AG08395 (cell line): ENCODE measurements around the gene CD44.
"Not testable (repeated sequence)": the region's sequence is repeated elsewhere in the genome, so short reads cannot be mapped to it uniquely, and the experiment has no call there.

ENCODE experiments used
- DNase-seq: peaks from one replicate; pipeline ENCODE4 v3.0.0; 2012; ENCODE audit warnings: mixed read lengths, low spot score

The CD44 gene

GRCh38 chr11:35138943-35139721, at the start of gene CD44:
TSS of gene CD44 (plus strand) at chr11:35139171. CDS start at chr11:35139304, 133 bp downstream.
- peak; percentile 93 for DNase-seq

- no peak for DNase-seq
These were observed 49.3 kb upstream of the CD44 start for GRCh38 chr11:35089666-35090065.

- DNase-seq: no peak
These were observed 48.8 kb upstream of the CD44 start for GRCh38 chr11:35090125-35090524.

- DNase-seq: not testable (repeated sequence)
These were observed 48.0 kb upstream of the CD44 start for GRCh38 chr11:35090991-35091390.

GRCh38 chr11:35096723-35097122, 42.2 kb upstream of the CD44 start:
- DNase-seq: no peak

- no peak for DNase-seq
These were observed 41.0 kb upstream of the CD44 start for GRCh38 chr11:35097814-35098455.

GRCh38 chr11:35098855-35099254, 40.1 kb upstream of the CD44 start:
- no peak for DNase-seq

GRCh38 chr11:35099278-35100012, 39.5 kb upstream of the CD44 start:
- DNase-seq: peak; percentile 71

- DNase-seq: peak; percentile 86
These were observed 39.0 kb upstream of the CD44 start for GRCh38 chr11:35100013-35100383.

GRCh38 chr11:35101223-35101622, 37.7 kb upstream of the CD44 start:
- no peak for DNase-seq

GRCh38 chr11:35102267-35102666, 36.7 kb upstream of the CD44 start:
- DNase-seq: no peak

- no peak for DNase-seq
These were observed 35.4 kb upstream of the CD44 start for GRCh38 chr11:35103366-35104208.

- DNase-seq: no peak
These were observed 34.3 kb upstream of the CD44 start for GRCh38 chr11:35104655-35105054.

GRCh38 chr11:35105319-35106079, 33.5 kb upstream of the CD44 start:
- no peak for DNase-seq

GRCh38 chr11:35106595-35106994, 32.4 kb upstream of the CD44 start:
- DNase-seq: no peak

- no peak for DNase-seq
These were observed 31.1 kb upstream of the CD44 start for GRCh38 chr11:35107861-35108260.

GRCh38 chr11:35108336-35108735, 30.6 kb upstream of the CD44 start:
- not testable (repeated sequence) for DNase-seq

GRCh38 chr11:35109041-35109440, 29.9 kb upstream of the CD44 start:
- no peak for DNase-seq

- no peak for DNase-seq
These were observed 29.1 kb upstream of the CD44 start for GRCh38 chr11:35109827-35110226.

GRCh38 chr11:35111161-35112055, 27.6 kb upstream of the CD44 start:
- peak; percentile 89 for DNase-seq
